ENCODE measurements around the gene LIPC. TPM values are rescaled to one million over a fixed set of nuclear protein-coding genes. Genes with fewer than 3 reads are reported as not detected.

Gene LIPC
- total RNA-seq, 3 donors from 2014 or later (not counting 1 experiment from before 2014, with no cell fraction given): 5.3 to 7.1 (median 5.3) TPM

- no peak for ATAC-seq
Observed at GRCh38 chr15:58489289-58490085, 57.7 kb downstream of the LIPC start.

GRCh38 chr15:58490086-58490887 is 58.5 kb downstream of the LIPC start:
- intact Hi-C loops (cut with micrococcal nuclease): no loop called here
- no peak for DNase-seq

More at GRCh38 chr15:58489289-58490085, 57.7 kb downstream of the LIPC start:
- H3K4me3 ChIP-seq (ENCODE audit: low read length): no peak overlapping the region
- Mint-ChIP-seq H3K27ac (no peak overlapping the region), H3K27me3 (ENCODE audit: low read depth in 2 of 2) (no peaks in the 10 kb centered on the region), H3K9me3 (no peaks in the 10 kb centered on the region), H3K4me3 (no peak overlapping the region), H3K4me1 (peaks cover 47 to 50% of the 10 kb centered on the region in 2 donors), H3K36me3 (no peaks in the 10 kb centered on the region)
- DNase-seq: no peak
- no peaks in the 10 kb centered on the region for H3K36me3 ChIP-seq (ENCODE audit: control insufficient read depth, insufficient read depth, low read length)
- 97% methylated on average over 5 of the region's 6 CpGs for WGBS (ENCODE audit: insufficient coverage)
- peaks cover 40% of the 10 kb centered on the region for H3K4me1 ChIP-seq (ENCODE audit: control insufficient read depth, insufficient read depth, low read length)
- no peaks in the 10 kb centered on the region for H3K9me3 ChIP-seq (ENCODE audit: control insufficient read depth, insufficient read depth, low read length)
- intact Hi-C loops (cut with micrococcal nuclease): no loop called here
- no peak for TF ChIP-seq CTCF (IDR thresholded peaks at IDR 0.05)
- no peak overlapping the region for H3K27ac ChIP-seq (ENCODE audit: low read length)
- no peaks in the 10 kb centered on the region for H3K27me3 ChIP-seq (ENCODE audit: control insufficient read depth, insufficient read depth, low read length)

GRCh38 chr15:58490888-58491473 is 59.2 kb downstream of the LIPC start:
- Mint-ChIP-seq H3K4me3 (no peak overlapping the region), H3K9me3 (no peaks in the 10 kb centered on the region), H3K27me3 (ENCODE audit: low read depth in 2 of 2) (no peaks in the 10 kb centered on the region), H3K4me1 (peaks cover 42 to 48% of the 10 kb centered on the region in 2 donors), H3K27ac (peak overlapping the region in 1 of 2 donors; percentile 27), H3K36me3 (no peaks in the 10 kb centered on the region)
- no peaks in the 10 kb centered on the region for H3K9me3 ChIP-seq (ENCODE audit: control insufficient read depth, insufficient read depth, low read length)
- H3K27me3 ChIP-seq (ENCODE audit: control insufficient read depth, insufficient read depth, low read length): no peaks in the 10 kb centered on the region
- no peak overlapping the region for H3K27ac ChIP-seq (ENCODE audit: low read length)
- H3K36me3 ChIP-seq (ENCODE audit: control insufficient read depth, insufficient read depth, low read length): no peaks in the 10 kb centered on the region
- no peak for TF ChIP-seq CTCF (IDR thresholded peaks at IDR 0.05)
- H3K4me1 ChIP-seq (ENCODE audit: control insufficient read depth, insufficient read depth, low read length): peaks cover 27% of the 10 kb centered on the region
- H3K4me3 ChIP-seq (ENCODE audit: low read length): no peak overlapping the region
- 99% methylated on average over 5 of the region's 6 CpGs for WGBS (ENCODE audit: insufficient coverage)
- DNase-seq (no peak), ATAC-seq (no peak)
- intact Hi-C loops (cut with micrococcal nuclease): no loop called here

More at GRCh38 chr15:58490086-58490887, 58.5 kb downstream of the LIPC start:
- H3K9me3 Mint-ChIP-seq: no peaks in the 10 kb centered on the region
- H3K4me3 Mint-ChIP-seq: no peak overlapping the region
- Histone ChIP-seq H3K27ac (ENCODE audit: low read length) (no peak overlapping the region), H3K36me3 (ENCODE audit: control insufficient read depth, insufficient read depth, low read length) (no peaks in the 10 kb centered on the region), H3K4me3 (ENCODE audit: low read length) (no peak overlapping the region), H3K4me1 (ENCODE audit: control insufficient read depth, insufficient read depth, low read length) (peaks cover 32% of the 10 kb centered on the region), H3K9me3 (ENCODE audit: control insufficient read depth, insufficient read depth, low read length) (no peaks in the 10 kb centered on the region), H3K27me3 (ENCODE audit: control insufficient read depth, insufficient read depth, low read length) (no peaks in the 10 kb centered on the region)
- no peak for ATAC-seq
- H3K4me1 Mint-ChIP-seq: peaks cover 42 to 49% of the 10 kb centered on the region in 2 donors
- no peak for TF ChIP-seq CTCF (IDR thresholded peaks at IDR 0.05)
- H3K36me3 Mint-ChIP-seq: no peaks in the 10 kb centered on the region
- no peaks in the 10 kb centered on the region for H3K27me3 Mint-ChIP-seq (ENCODE audit: low read depth in 2 of 2)
- H3K27ac Mint-ChIP-seq: peak overlapping the region in 1 of 2 donors; percentile 27
- 90% methylated on average over 27 of the region's 27 CpGs for WGBS (ENCODE audit: insufficient coverage)
